HG03432 (cell line): ENCODE data around the gene CDC25A.

ENCODE experiments used
- ATAC-seq: cut with Tn5 transposase; IDR thresholded peaks from one replicate; pipeline ENCODE4 v1.9.1; 2021; ENCODE audit warnings: mild to moderate bottlenecking, moderate library complexity; ENCODE audit not compliant: unreplicated experiment

CDC25A gene

DNA sequence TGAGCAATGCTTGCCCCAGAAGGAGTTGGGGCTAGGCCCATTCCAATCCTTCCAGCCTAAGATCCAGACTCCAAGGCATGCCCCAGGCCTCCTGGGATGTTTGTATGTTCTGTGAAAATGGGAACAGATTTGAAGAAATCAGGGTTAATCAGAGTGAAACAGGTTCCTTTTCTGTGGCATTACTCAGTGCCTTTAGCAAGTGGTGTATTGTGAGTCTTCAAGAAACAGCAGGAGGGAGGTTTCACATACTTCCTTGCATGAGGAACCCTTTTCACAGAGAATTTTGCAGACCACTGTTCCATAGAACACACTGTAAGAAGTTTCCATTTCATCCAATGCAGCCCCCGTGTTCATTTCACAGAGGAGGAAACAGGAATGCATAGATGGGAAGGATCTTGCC, 8.4 kb upstream of the CDC25A start:
- no peak for ATAC-seq

DNA sequence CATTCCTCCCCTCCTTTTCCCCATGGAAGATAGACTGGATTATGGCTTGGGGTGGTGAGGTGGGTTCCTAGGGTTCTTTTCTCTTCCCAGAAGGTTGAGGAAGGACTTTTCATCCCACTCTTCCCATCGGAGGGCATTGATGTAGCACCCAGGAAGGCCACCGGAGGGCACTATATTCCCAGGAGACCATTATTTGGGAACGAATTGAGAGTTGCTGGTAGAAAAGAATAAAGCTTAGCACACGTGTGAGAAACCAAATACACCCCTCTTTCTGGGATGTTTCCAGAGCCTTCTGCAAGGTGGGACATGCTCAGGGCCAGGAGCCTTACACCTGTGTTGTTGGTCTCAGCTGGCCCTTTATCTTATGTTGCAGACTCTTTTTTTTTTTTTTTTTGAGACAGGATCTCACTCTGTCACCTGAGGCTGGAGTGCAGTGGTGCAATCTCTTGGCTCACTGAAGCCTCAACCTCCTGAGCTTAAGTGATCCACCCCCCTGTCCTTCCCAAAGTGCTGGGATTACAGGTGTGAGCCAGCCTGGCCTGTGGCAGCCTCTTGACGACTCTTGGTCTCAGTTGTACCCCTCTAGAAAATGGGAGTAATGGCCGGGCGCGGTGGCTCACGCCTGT, 6.3 kb upstream of the CDC25A start:
- ATAC-seq = no peak

DNA sequence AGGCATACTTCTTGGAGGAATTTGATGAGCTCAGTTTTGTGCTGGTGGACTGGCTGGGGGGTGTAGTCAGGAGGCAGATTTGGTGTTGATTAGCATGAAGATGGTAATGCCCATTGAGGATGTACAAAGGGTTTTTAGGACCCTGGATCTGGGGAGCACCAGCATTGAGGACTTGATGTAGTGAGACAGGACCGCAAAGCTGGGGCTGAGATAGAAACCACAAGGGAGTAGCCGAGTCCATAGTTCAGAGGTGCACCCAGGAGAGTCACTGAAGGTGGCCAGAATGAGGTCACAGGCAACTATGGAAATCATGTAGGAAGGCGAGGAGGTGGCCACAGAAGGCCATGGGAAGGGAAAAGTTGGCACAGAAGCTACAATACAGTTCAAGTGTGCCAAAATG, 2.7 kb upstream of the CDC25A start:
- ATAC-seq = no peak

DNA sequence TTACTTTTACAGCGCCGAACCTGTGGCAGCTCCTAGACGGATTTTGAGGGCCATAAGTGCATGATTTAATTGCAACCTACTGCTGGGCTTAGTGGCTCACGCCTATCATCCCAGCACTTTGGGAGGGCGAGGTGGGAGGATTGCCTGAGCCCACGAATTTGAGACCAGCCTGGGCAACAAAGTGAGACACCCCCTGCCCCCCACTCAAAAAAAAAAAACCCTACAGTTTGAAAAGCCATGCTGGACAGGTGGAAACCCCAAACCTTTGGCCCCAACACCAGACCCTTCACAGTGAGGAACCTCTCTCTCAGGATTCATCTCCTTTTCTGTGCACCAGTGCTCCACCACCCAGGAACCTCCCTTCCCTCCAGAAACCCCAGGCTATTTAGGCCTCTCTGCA, 1.1 kb upstream of the CDC25A start:
- no peak for ATAC-seq

DNA sequence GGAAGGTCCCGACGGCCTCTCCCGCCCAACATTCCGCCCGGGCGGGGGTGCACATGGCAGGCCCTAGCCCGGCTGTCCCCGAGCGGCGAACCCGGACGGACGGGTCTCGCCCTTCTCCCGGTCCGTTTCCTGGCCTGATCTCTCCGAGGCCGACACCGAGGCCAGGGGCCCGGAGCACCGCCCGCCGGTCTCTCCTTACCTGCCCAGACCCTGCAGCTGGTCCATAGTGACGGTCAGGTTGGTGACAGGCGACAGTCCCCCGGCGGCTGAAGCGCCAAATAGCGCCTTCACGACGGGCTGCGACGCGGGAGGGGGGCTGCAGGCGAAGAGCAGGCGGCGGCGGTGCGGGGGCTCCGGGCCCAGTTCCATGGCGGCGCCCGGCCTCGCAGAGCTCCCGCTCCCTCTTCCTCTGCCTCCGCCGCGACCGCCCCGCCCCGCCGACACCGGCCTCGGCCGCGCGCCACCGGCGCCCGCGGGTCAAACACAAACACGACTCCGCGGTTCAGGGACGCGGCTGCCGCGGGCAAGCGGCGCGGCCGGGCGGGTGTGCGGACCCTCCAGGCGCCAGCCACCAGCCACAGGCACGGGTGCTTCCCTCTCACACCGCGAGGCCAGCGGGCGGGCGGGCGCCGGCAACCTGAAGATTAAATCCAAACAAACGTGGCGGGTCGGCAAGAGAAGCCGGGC, 495 bp downstream of the CDC25A start:
- ATAC-seq = peak; percentile 45

DNA sequence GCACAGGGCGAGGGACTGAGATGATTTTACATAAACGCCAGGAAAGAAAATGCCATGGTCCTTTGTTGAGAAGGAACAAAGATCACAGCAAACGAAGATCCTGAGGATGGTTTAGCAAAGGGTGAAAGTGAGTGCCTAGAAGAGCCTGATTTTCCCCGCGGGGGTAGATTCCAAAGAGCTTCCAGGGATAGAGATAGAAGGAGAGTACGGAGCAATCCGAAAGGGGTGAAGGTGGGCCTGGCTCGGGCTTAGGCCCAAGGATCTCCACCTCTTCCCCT, 977 bp downstream of the CDC25A start:
- ATAC-seq = no peak

DNA sequence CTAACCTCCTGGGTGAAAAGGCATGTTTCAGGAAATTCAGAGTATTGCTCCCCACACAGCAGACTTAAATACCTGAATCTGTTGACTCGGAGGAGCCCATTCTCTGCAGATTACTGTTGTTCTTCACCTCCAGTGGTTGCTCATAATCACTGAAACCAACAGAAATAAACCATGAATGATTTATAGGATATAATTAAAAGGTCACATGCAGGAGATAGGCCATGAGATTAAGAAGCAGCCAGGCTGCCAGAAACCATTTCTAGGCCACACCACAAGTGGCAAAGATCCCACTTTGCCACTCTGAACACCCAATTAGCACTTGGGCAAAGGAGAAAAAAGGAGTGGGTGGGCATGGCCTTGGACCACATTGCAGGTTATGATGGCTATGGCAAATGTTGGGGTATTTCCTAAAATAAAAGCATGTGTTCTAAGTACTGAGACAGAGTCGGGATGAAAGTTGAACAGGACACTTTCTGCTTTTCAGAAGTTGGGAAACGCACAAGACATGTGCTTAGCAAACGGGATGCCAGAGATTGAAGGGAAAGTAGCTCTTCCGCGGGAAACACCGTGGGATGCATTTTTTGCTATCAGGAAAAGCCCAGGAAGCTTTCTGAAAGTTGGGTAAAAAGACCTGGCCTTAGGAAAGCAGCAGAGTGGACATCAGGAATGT, 1.5 kb downstream of the CDC25A start:
- ATAC-seq = no peak

DNA sequence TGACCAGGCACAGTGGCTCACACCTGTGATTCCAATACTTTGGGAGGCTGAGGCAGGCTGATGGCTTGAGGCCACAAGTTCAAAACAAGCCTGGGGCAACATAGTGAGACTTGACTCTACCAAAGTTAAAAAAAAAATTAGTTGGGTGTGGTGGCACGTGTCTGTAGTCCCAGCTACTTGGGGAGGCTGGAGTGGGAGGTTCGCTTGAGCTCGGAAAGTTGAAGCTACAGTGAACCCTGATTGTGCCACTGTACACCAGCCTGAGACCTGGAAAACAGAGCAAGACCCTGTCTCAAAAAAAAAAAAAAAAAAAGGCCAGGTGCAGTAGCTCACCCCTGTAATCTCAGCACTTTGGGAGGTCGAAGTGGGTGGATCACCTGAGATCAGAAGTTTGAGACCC, 3.1 kb downstream of the CDC25A start:
- ATAC-seq = no peak

DNA sequence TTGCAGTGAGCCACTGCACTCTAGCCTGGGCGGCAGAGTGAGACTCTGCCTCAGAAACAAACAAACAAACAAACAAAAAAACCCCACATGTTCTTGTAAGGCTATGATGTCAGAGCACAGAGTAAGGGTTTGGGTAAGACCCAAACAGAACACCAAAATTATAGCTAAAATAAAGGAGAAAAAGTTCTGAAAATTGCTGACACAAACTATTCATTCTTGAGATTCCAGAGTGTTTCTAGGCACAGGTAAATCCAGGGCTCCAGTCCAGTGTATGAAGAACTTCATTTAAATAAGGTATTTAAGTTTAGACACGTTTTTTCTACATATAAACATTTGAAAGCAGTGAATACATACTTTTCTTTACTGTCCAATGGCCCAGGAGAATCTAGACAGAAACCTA, 3.9 kb downstream of the CDC25A start:
- ATAC-seq = no peak

DNA sequence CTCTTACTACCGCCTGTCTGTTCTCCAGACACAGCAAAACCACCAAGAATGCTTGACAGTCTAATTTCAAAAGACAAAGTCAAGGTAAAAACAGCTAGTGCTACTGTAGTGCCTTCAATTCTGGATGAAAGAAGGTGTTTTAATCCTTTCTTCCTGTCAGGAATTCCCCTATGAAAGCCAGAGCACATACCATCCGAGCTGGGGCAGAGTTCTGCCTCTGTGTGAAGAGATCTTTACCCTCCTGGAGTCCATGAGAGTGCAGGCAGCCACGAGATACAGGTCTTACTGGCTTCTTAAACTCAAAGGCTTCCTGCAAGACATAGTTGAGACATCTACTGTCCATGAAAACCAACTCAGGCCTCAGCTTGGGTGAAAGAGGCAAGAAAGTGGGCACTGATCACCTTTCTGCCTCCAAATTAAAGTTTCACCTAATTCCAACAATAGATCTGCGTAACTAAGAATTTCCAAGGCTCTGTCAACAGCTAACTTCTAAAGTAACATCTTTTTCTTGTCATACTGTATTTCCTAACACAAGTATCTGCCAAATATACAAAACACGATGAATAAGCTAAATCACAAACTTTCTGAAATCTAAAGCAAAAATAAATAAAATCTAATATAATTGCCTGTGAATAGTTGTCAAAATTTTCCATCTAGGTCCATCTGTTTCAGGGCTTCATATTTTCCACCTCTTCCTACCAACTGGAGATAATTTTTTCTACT, 7.5 kb downstream of the CDC25A start:
- ATAC-seq = no peak

DNA sequence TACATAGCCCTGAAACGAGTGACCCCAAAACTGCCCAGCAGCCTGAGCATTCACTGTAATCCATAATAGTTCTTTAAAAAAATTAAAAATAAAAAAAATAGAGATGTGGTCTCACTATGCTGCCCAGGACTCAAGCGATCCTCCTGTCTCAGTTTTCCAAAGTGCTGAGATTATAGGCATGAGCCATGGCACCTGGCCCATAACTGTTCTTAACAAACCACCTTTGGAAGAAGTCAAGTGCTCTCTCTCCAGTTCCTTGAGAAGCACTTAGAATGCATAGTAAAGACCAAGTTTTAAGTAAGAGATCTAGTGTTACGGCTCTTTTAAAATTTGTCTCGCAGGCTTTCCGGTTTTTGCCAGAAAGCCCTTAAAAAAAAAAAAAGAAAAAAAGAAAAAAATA, 8.2 kb downstream of the CDC25A start:
- no peak for ATAC-seq

DNA sequence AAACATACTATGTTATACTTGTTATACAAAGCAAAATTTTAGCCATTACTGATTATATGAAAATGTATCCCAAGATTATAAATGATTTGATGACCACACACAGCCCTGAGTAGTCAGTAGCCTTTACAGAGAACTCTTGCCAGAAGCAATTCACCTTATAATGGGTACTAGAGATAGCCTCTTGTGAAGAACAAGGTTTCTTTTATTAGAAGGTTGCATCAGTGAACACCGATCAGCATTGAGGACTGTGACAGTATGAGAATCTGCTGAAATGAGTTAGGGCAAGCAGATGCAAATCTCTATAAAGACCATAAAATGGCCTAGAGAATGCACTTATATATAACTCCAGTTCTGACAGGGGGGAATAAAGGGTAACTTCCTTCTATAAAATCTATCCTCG, 10.1 kb downstream of the CDC25A start:
- no peak for ATAC-seq

DNA sequence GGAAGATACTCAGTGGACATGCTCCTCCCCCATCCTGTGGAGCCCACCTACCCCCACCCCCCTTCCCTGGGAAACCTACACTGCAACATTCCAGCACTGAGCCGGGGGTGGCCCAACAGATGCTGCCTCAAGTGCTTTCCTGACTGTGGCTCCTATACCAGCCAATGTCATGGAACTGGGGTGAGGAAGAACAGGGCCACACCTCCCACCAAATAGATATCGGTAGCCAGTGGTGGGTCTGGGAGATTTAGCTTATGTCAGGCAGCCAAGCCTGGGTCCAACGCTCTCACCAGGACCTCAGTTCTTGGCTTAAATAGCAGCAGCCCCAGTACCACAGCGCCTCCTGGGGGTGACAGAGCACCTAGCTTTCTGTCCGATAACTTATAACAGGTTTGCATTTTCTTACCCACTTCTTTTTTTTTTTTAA, 30.3 kb downstream of the CDC25A start:
- no peak for ATAC-seq

DNA sequence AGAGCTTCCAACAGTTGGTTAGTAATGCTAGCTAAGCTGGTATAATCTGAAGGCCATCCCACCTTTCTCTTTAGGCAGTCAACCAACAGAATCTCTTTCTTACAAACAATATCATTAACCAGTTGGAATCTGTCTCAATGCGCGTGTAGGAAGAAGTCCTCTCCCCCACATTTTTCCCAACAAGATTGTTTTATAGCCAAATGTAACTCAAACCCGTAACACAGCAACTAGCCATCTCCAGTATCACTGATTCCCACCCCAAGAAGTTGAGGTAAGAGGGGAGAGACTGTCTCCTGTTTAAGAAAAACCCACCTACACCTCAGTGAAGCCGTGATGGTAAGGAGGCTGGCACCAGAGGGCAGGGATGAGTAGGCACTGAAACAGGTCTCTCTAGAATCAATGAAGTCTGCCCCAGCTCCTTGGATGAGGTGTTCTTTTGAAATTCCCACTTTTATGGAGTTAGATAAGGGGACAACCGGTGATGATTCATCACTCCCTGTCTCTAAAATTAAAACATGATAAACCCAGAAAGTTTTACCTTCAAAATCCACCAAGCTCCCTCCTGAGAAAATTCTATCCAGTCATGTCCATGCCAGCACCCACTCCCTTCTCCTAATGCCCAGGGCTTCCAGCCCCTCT, 30.9 kb downstream of the CDC25A start:
- ATAC-seq = no peak

DNA sequence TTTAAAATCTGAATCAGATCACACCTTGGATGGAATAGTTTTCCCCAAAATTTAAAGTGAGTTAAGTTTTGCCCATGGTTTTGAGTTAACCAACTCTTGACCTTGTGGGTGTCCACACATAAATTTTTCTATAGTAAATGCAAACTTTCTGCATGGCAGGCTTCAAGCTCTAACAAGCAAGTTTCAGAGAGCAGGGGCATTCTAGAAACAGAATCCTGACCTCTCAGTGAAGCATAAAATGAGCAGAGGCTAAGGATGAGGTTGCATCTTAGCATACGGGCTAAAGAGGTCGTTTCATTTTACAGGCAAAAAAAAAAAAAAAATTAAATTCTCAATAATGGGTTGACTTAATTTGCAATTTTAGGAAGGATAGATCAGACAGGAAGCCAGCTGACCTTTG, 32.1 kb downstream of the CDC25A start:
- no peak for ATAC-seq

DNA sequence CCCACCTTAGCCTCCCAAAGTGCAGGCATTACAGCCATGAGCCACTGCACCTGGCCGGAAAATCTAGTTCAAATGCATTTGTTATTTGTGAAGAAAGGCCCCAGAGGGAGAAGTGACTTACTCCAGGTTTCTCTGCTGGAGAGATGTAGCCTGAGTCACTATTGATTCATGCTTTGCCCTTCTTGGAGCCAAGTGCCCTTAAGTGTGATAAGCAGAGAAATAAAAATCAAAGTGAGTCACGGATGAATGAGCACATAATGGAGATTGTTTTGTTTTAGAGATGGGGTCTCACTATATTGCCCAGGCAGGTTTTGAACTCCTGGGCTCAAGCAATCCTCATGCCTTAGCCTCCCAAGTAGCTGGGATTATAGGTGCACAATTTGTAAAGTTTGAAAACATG, 33.1 kb downstream of the CDC25A start:
- no peak for ATAC-seq

DNA sequence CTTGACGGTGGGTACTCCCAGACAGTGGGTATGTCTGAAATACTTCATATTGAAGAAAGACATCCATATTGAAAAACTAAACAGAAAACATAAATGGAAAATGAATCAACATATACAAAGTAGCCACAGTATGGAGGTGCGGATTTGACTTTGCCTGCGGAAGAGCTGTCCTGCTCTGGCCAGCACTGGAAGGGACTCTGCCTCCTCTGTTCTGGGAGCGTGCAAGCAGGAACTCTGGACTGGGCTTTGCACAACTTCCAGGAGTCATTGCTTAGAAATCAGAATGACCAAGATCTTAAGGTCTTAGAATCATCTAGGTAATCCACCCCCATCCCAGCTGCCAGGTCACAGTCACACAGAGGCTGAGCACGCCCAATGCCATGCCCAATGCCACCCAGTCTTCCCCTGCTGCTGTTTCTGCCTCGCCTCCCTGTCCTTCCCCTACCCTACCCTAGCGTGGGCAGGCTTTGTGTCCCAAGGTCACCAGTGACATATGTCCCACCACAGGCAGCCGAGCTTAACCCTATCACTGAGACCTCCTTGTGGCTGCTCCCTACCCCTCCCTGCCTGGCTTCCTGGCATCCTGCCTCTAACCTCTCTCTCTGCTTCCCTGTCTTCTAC, 36.3 kb downstream of the CDC25A start:
- no peak for ATAC-seq

DNA sequence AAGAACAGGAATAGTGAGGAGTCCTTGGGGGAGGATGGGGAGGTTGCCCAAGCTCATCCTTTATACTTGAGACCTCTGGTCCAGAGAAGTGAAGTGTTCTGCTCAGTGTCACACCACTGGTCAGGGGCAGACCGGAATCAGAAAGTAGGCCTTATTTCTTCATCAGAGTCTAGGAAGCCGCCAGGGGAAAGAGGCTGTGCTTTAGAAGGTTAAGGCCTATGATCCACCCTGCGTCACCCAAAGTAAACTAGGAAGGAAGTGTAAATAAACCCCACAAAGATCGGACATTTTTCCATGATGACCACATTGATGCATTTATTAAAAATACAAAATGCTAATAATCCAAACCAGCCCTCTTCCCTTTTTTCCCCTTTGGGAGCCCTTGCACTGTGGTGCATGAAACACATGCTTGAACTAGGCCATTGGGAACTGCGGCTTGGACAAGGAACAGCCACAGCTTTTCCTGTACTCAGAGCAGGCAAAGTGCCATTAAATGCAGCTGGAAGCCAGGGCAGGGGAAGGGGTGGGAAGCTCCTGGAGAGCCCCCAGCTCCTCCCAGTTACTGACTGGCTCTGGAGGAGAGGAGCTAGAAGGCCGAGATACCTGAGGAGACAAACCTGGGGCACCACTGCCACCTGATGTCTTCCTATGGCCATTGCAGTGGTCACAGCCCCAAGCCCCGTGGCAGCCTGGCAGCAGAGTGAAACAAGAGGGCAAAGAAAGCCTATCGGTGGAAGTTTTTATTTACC, 37.0 kb downstream of the CDC25A start:
- ATAC-seq = no peak

DNA sequence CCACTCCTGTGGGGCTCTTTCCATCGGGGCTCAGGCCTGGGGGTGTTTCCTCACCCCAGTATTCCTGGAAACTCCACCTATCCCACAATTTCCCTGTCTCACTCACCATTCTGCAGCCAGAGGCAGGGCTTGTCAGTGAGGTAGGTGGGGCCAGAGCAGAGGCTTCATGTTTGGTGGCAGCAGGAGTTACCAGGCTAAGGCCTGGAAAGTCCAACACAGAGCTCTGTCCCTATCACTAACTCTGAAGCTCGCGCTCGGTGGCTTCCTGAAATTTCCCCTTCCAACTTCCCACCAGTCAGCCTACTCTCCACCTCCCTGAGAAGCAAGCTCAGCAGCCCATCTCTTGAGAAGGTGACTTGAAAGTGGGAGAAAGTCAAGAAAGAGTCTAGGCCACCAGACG, 44.2 kb downstream of the CDC25A start:
- ATAC-seq = no peak

DNA sequence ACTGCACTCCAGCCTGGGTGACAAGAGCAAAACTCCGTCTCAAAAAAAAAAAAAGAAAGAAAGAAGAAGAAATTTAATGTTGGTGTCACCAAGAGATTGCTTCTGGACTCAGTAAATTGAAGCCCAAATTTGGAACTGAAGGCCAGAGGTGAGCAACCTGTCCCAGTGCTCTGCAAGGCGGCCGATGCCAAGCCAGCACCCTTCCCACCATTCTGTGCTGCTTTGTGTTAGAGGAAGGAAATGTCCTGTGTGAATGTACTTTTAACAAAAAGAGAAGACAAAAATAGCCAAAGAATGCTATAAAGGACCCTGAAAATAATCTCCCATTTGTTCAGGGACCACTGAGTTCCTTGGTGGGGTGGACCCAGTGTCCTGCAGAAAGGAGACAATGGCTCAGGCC, 44.6 kb downstream of the CDC25A start:
- ATAC-seq = no peak
